Effector memory CD8-positive, alpha-beta T cell (primary cell): ENCODE results near the gene THEM4.
A peak's percentile ranks its signal among the peaks of the same experiment; 100 is the strongest.

Experiments used
- ATAC-seq: fragments of 150-1000 bp; cut with Tn5 transposase; replicated peaks from 2 replicates; pipeline ENCODE4 v1.10.0; 2021; ENCODE audit warnings: mild to moderate bottlenecking, moderate library complexity
- DNase-seq, 3 experiments: peaks; one replicate each; pipeline ENCODE4 v3.0.0; 2021
- H3K27ac Mint-ChIP-seq, 2 donors: one replicate each; pipeline ENCODE4 v1.8.0; 2022; ENCODE audit warnings: mild to moderate bottlenecking in 2 of 2, mixed read lengths in 2 of 2, moderate library complexity in 2 of 2
- H3K27me3 Mint-ChIP-seq, 2 donors: one replicate each; pipeline ENCODE4 v1.8.0; 2022; ENCODE audit warnings: mixed read lengths in 2 of 2
- H3K36me3 Mint-ChIP-seq: one replicate; pipeline ENCODE4 v1.8.0; 2022; ENCODE audit warnings: mild to moderate bottlenecking, moderate library complexity, mixed read lengths; ENCODE audit not compliant: insufficient read depth
- H3K4me1 Mint-ChIP-seq, 2 donors: one replicate each; pipeline ENCODE4 v1.8.0; 2022; ENCODE audit warnings: low read depth in 2 of 2, mixed read lengths in 2 of 2
- H3K4me3 Mint-ChIP-seq, 2 donors: one replicate each; pipeline ENCODE4 v1.8.0; 2022; ENCODE audit warnings: mild to moderate bottlenecking in 2 of 2, mixed read lengths in 2 of 2, moderate library complexity in 2 of 2
- H3K9me3 Mint-ChIP-seq, 2 donors: one replicate each; pipeline ENCODE4 v1.8.0; 2022; ENCODE audit warnings: mixed read lengths in 2 of 2
- total RNA-seq, 9 experiments: gene quantifications; one replicate each; lab custom pipeline; 2026; lab: John Stamatoyannopoulos, UW

The THEM4 gene
- 22.2 to 259 (median 68.8) reads per million in 9 experiments for total RNA-seq

GRCh38 chr1:151909167-151910149 is at the start of gene THEM4:
THEM4 (minus strand) TSS chr1:151909511; CDS start chr1:151909458, 53 bp downstream.
- peaks cover 20 to 26% of the 10 kb centered on the region in 2 donors for H3K4me1 Mint-ChIP-seq
- peak within 1 kb of the TSS; percentile 82 to 91 for H3K4me3 Mint-ChIP-seq
- no peaks in the 10 kb centered on the region for H3K27me3 Mint-ChIP-seq
- ATAC-seq (peak; percentile 94), DNase-seq (peak; percentile 87 to 92 (median 91))
- H3K9me3 Mint-ChIP-seq: no peaks in the 10 kb centered on the region
- H3K36me3 Mint-ChIP-seq: peaks cover 5% of the 10 kb centered on the region
- H3K27ac Mint-ChIP-seq: peak within 1 kb of the TSS; percentile 92 to 96

GRCh38 chr1:151958959-151959358 is 49.6 kb upstream of the THEM4 start:
- DNase-seq: no peak

GRCh38 chr1:151956957-151957497 is 47.7 kb upstream of the THEM4 start:
- DNase-seq (no peak), ATAC-seq (no peak)
- Mint-ChIP-seq H3K27me3 (no peaks in the 10 kb centered on the region), H3K4me3 (no peak overlapping the region), H3K4me1 (peaks cover 0 to 5% of the 10 kb centered on the region in 2 donors), H3K36me3 (no peaks in the 10 kb centered on the region), H3K9me3 (no peaks in the 10 kb centered on the region), H3K27ac (no peak overlapping the region)

More at GRCh38 chr1:151958959-151959358, 49.6 kb upstream of the THEM4 start:
- H3K36me3 Mint-ChIP-seq: no peaks in the 10 kb centered on the region
- no peak overlapping the region for H3K27ac Mint-ChIP-seq
- H3K4me3 Mint-ChIP-seq: no peak overlapping the region
- ATAC-seq: no peak
- peaks cover 0 to 5% of the 10 kb centered on the region in 2 donors for H3K4me1 Mint-ChIP-seq
- no peaks in the 10 kb centered on the region for H3K9me3 Mint-ChIP-seq
- no peaks in the 10 kb centered on the region for H3K27me3 Mint-ChIP-seq

GRCh38 chr1:151953409-151954094 is 44.2 kb upstream of the THEM4 start:
- no peak for ATAC-seq
- no peak overlapping the region for H3K27ac Mint-ChIP-seq
- DNase-seq: no peak

GRCh38 chr1:151952811-151953210 is 43.5 kb upstream of the THEM4 start:
- ATAC-seq: no peak
- H3K9me3 Mint-ChIP-seq: no peaks in the 10 kb centered on the region
- no peaks in the 10 kb centered on the region for H3K27me3 Mint-ChIP-seq
- no peak for DNase-seq
- H3K4me1 Mint-ChIP-seq: peaks cover 3% of the 10 kb centered on the region in 2 donors
- no peaks in the 10 kb centered on the region for H3K36me3 Mint-ChIP-seq
- H3K27ac Mint-ChIP-seq: no peak overlapping the region
- no peak overlapping the region for H3K4me3 Mint-ChIP-seq

More at GRCh38 chr1:151953409-151954094, 44.2 kb upstream of the THEM4 start:
- H3K27me3 Mint-ChIP-seq: no peaks in the 10 kb centered on the region
- H3K9me3 Mint-ChIP-seq: no peaks in the 10 kb centered on the region
- no peak overlapping the region for H3K4me3 Mint-ChIP-seq
- no peaks in the 10 kb centered on the region for H3K36me3 Mint-ChIP-seq
- peaks cover 3% of the 10 kb centered on the region in 2 donors for H3K4me1 Mint-ChIP-seq

- no peak for DNase-seq
- Mint-ChIP-seq H3K27ac (peak overlapping the region in 1 of 2 donors; percentile 18), H3K4me3 (no peak overlapping the region), H3K36me3 (peaks cover 18% of the 10 kb centered on the region), H3K9me3 (no peaks in the 10 kb centered on the region), H3K27me3 (no peaks in the 10 kb centered on the region), H3K4me1 (peaks cover 26 to 27% of the 10 kb centered on the region in 2 donors)
- ATAC-seq: no peak
These were observed 40.3 kb upstream of the THEM4 start for GRCh38 chr1:151949371-151950193.

DNA sequence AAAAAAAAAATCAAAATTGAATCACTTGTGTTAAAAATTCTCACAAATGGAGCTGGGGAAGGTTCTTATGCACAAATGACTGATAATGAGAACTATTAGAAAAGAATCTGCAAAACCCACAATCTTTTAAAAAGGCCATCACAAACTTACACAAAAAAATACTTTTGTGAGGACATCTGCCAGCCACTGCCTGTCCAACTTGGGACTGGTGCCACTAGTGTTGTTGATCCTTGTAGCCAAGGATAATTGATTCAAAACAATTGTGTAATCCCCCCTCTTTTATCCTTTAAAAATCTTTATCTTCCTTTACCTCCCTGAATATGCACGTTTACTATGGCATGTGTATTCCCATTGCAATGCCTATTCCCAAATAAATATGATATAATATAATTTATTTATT is 39.2 kb upstream of the THEM4 start:
- H3K27me3 Mint-ChIP-seq: no peaks in the 10 kb centered on the region
- DNase-seq (no peak), ATAC-seq (no peak)
- H3K9me3 Mint-ChIP-seq: no peaks in the 10 kb centered on the region
- H3K4me1 Mint-ChIP-seq: peaks cover 29 to 35% of the 10 kb centered on the region in 2 donors
- no peak overlapping the region for H3K27ac Mint-ChIP-seq
- H3K4me3 Mint-ChIP-seq: no peak overlapping the region
- peaks cover 18% of the 10 kb centered on the region for H3K36me3 Mint-ChIP-seq

GRCh38 chr1:151947140-151947539 is 37.8 kb upstream of the THEM4 start:
- DNase-seq (no peak), ATAC-seq (no peak)
- H3K4me1 Mint-ChIP-seq: peaks cover 29 to 41% of the 10 kb centered on the region in 2 donors
- H3K4me3 Mint-ChIP-seq: no peak overlapping the region
- peaks cover 18% of the 10 kb centered on the region for H3K36me3 Mint-ChIP-seq
- no peaks in the 10 kb centered on the region for H3K27me3 Mint-ChIP-seq
- peak overlapping the region; percentile 93 to 96 for H3K27ac Mint-ChIP-seq
- H3K9me3 Mint-ChIP-seq: no peaks in the 10 kb centered on the region

DNA sequence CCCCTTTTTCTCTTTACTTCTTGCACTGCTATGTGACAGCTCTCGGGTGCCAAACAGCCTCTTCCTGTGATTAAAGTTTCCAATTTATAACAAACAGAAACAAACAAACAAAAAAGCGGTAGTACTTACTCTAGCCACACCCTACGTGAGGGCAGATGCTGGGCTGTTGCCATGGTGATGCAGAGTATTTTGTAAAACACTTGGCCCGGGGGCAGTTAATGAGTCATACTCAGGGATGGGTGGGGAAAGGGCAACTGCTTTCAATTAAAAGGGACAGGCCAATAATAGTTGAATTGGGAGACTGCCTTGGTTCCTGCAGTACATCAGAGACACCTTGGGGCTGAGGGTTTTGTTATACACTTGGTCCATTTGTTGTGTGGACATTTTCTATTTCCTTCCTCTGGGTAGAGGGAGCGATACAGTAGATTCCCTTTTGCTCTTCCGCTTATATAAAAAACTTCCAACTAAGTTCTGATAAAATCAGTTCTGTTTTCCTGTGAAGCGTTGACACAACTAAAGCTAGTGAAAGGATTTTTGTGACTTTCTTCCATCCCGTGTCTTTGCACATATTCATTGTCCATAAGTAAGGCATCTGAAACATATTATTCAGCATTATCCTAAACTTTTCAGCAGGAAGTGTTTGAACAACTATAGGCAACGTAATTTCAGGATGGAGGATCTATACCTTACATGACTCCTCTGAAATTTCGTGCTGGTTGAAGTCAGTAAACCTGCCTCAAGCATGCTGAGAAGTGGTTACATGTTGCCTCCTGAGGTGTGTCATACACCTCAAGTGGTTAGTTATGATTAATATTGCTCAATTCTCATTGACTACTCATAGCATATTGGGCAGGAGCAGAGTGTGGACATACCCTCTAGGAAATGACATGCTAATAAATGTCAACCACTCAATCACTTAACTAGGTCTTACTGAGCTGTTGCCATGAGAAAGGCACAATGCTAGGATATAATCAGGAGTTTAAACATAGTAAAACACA is 36.7 kb upstream of the THEM4 start:
- Mint-ChIP-seq H3K4me3 (peak overlapping the region; percentile 61 to 79), H3K36me3 (peaks cover 23% of the 10 kb centered on the region), H3K4me1 (peaks cover 31 to 48% of the 10 kb centered on the region in 2 donors), H3K27me3 (no peaks in the 10 kb centered on the region), H3K27ac (peak overlapping the region; percentile 93 to 96), H3K9me3 (no peaks in the 10 kb centered on the region)
- DNase-seq (peak; percentile 89 to 93 (median 89)), ATAC-seq (peak; percentile 85)

DNA sequence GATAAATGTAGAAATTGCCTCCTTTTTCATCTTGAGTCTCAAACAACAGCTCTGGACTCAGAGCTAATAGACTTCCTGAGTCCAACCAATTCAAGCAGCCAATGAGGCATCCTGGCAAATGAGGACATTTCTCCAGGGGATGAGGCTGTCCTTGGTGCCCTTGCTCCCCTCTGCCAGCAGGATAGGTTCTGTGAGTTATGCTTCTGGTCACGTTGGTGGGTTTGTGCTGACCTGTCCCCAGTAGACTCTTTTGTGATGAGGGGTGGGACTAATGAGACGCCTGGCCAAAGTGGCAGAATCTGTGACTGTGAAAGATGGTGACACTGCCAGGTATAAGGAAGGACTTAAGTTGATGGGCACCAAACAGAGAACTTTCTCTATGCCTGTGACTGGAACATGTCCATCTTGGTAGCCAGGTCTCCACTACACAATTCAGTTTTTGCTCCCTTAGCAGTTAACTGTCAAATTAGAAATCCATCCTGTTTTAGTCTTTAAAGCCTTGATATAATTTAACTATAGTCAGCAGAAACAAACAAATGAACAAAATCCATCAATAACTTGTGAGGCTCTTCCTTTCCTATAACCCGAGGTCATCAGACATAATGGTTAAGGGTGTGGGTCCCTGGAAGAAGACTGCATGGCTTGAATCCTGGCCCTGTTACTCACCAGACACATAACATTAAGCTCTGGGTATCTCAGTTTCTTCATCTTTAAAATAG is 35.7 kb upstream of the THEM4 start:
- Mint-ChIP-seq H3K9me3 (no peaks in the 10 kb centered on the region), H3K4me3 (peak overlapping the region; percentile 61 to 79), H3K4me1 (peaks cover 31 to 53% of the 10 kb centered on the region in 2 donors), H3K27ac (peak overlapping the region; percentile 93 to 96), H3K27me3 (no peaks in the 10 kb centered on the region), H3K36me3 (peaks cover 24% of the 10 kb centered on the region)
- no peak for ATAC-seq
- DNase-seq: peak in 2 of 3 experiments; percentile 11 to 20

DNA sequence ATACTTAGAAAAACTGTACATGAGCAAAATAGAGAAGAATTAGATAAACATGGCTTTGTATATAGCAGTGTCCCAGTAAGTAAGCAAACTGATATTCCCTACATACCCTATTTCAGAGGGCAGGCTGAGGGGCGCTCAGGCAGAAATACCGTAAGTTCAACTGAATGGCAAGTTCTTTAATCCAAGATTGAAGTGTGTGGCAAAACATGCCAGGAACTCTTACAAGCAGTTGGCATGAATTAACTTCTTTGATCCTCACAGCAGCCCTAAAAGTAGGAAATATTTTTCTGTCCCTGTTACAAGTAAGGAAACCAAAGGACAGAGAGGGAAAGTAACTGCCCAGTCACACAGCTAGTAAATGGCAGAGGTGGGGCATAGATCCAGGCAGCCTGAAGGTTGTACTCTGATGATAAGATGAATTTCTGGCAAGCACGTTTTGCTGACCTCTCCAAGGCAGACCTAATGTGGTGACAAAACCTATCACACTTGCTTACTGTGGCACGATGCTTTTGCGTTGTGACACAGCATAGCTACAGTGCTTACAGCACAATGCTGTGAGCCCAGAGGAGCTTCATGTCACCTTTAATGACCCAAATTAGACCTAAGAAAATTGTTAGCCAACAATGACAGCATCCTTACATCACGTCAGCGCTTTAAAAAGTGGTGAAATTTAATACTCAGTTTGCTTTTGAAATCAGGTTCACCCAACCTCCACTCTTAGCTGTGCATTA is 35.0 kb upstream of the THEM4 start:
- peak; percentile 14 to 33 (median 17) for DNase-seq
- H3K4me3 Mint-ChIP-seq: peak overlapping the region; percentile 61 to 79
- H3K27me3 Mint-ChIP-seq: no peaks in the 10 kb centered on the region
- peaks cover 24% of the 10 kb centered on the region for H3K36me3 Mint-ChIP-seq
- peaks cover 31 to 52% of the 10 kb centered on the region in 2 donors for H3K4me1 Mint-ChIP-seq
- peak overlapping the region; percentile 93 to 96 for H3K27ac Mint-ChIP-seq
- peak; percentile 12 for ATAC-seq
- H3K9me3 Mint-ChIP-seq: no peaks in the 10 kb centered on the region
